IPS-18a (cell line): Measurements from ENCODE around the gene COL26A1.

ENCODE experiments used
- H3K27ac ChIP-seq: one replicate; pipeline ENCODE4 v1.5.1; 2013; ENCODE audit warnings: low read length
- H3K27me3 ChIP-seq: one replicate; pipeline ENCODE4 v1.6.1; 2013; ENCODE audit warnings: mild to moderate bottlenecking, low read length; ENCODE audit not compliant: control insufficient read depth, insufficient read depth
- H3K36me3 ChIP-seq: one replicate; pipeline ENCODE4 v1.6.1; 2013; ENCODE audit warnings: low read depth, low read length; ENCODE audit not compliant: control insufficient read depth
- H3K4me1 ChIP-seq: one replicate; pipeline ENCODE4 v1.6.1; 2013; ENCODE audit warnings: low read depth, low read length; ENCODE audit not compliant: control insufficient read depth
- H3K4me3 ChIP-seq: one replicate; pipeline ENCODE4 v1.5.1; 2013; ENCODE audit warnings: low read length
- H3K9ac ChIP-seq: one replicate; pipeline ENCODE4 v1.6.1; 2013; ENCODE audit warnings: mild to moderate bottlenecking, low read length, moderate library complexity
- H3K9me3 ChIP-seq: one replicate; pipeline ENCODE4 v1.6.1; 2013; ENCODE audit warnings: low read depth, low read length; ENCODE audit not compliant: control insufficient read depth

Gene COL26A1

GRCh38 chr7:101591504-101591903 lies 228.8 kb downstream of the COL26A1 start:
- H3K4me3 ChIP-seq: no peak overlapping the region
- H3K9ac ChIP-seq: no peak overlapping the region
- no peaks in the 10 kb centered on the region for H3K27me3 ChIP-seq
- H3K36me3 ChIP-seq: no peaks in the 10 kb centered on the region
- H3K27ac ChIP-seq: no peak overlapping the region
- H3K9me3 ChIP-seq: no peaks in the 10 kb centered on the region
- H3K4me1 ChIP-seq: no peaks in the 10 kb centered on the region

DNA sequence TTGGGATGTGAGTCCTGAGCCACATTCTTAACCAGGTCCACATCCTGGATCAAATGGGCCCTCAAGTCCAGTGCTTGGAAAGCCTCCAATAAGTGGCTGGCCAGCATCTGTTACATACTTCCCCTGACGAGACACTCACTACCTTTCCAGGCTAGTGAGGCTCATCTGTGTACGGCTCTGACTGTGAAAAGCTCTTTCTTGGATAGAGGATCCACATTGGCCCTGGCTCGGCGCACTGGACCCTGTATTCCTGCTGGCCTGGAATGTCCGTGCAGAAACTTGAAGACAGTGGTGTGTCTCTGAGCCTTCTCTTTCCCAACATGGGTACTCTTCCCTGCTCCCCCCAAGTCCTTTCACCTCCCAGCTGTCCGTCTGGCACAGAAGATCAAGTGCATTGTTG lies 230.9 kb downstream of the COL26A1 start:
- H3K36me3 ChIP-seq: no peaks in the 10 kb centered on the region
- H3K27ac ChIP-seq: no peak overlapping the region
- H3K4me1 ChIP-seq: no peaks in the 10 kb centered on the region
- H3K27me3 ChIP-seq: no peaks in the 10 kb centered on the region
- H3K9ac ChIP-seq: no peak overlapping the region
- no peaks in the 10 kb centered on the region for H3K9me3 ChIP-seq
- H3K4me3 ChIP-seq: no peak overlapping the region

DNA sequence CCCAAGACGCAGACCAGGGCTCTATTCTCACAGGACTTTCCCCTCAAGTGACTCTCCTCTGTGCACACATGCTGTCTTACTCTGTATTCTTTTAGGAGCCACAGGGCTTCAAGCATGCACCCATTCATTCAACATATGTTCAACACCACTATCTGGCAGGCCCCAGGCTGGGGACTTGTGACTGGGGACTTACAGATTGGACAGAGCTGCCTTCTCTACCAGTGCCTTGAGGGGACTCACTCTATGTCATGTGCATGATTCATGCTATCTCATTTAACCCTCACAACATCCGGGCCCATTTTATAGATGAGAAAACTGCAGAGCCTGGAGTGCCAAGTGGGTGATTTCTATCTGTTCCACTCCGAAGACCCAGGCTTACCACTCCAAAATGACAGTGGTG lies 232.1 kb downstream of the COL26A1 start:
- Histone ChIP-seq H3K4me1 (no peaks in the 10 kb centered on the region), H3K27me3 (no peaks in the 10 kb centered on the region), H3K27ac (no peak overlapping the region), H3K4me3 (no peak overlapping the region), H3K36me3 (no peaks in the 10 kb centered on the region), H3K9ac (no peak overlapping the region), H3K9me3 (no peaks in the 10 kb centered on the region)

DNA sequence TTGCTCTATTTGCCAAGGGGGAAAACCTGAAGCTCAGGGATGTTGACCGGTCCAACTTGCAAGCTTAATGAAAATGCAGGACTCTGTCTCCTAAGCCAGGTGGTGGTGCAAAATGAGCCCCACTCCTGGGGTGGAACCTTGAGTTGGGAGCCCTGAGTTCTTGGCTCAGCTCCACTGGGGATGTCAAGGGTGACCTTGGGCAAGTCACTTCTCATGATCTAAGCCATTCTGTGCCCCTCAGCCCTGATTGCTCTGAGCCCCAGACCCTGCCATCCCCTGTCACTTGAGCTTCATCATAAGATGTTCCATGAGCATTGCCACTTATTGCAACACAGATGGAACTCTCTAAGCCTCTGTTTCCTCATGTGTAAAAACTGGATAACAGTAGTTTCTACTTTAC lies 232.6 kb downstream of the COL26A1 start:
- H3K9ac ChIP-seq: no peak overlapping the region
- H3K36me3 ChIP-seq: no peaks in the 10 kb centered on the region
- no peaks in the 10 kb centered on the region for H3K9me3 ChIP-seq
- no peaks in the 10 kb centered on the region for H3K4me1 ChIP-seq
- no peak overlapping the region for H3K4me3 ChIP-seq
- no peaks in the 10 kb centered on the region for H3K27me3 ChIP-seq
- no peak overlapping the region for H3K27ac ChIP-seq

DNA sequence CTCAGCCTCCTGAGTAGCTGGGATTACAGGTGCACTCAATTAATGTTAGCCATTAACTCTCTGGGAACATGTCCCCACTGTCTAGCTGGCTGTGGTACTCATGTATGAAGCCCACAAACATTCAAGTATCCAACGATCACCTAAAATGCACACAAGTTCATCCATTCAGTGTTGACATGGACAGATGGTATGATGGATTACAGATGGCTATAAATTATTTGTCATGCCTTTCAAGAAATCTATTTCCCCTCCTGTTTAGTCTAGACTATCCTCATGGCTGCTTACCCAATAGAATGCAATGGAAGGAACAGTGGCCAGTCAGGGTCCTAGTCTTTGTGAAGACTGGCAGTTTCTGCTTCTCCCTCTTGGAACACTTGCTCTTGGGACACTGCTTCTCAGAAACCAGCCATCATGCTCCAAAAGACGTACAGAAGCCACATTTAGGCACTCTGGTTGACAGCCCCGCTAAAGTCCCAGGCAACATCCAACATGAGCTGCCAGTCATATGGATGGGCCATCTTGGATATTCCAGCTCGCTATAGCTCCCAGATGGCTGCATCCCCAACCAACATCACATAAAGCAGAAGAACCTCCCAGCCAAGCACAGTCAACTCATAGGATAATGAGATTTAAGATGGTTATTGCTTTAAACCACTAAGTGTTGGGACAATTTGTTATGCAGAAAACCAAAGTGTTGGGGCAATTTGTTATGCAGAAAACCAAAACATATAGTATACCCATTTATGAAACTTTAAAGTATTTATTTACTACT lies 233.3 kb downstream of the COL26A1 start:
- H3K9me3 ChIP-seq: no peaks in the 10 kb centered on the region
- H3K9ac ChIP-seq: no peak overlapping the region
- H3K36me3 ChIP-seq: no peaks in the 10 kb centered on the region
- no peaks in the 10 kb centered on the region for H3K27me3 ChIP-seq
- H3K27ac ChIP-seq: no peak overlapping the region
- no peaks in the 10 kb centered on the region for H3K4me1 ChIP-seq
- H3K4me3 ChIP-seq: no peak overlapping the region

DNA sequence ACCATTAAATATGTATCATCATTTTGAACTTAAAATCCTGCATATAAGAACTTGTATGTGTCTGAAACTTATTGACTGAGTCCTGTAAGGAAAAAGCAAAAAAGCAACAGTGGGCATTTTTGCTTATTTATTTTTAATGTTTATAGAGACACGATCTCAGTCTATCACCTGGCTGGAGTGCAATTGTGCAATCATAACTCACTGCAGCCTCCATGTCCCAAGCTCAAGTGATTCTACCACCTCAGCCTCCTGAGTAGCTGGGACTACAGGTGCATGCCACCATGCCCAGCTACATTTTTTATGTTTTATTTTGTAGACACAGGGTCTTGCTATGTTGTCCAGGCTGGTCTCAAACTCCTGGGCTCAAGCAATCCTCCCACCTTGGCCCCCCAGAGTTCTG lies 234.2 kb downstream of the COL26A1 start:
- no peaks in the 10 kb centered on the region for H3K9me3 ChIP-seq
- no peak overlapping the region for H3K4me3 ChIP-seq
- H3K36me3 ChIP-seq: no peaks in the 10 kb centered on the region
- H3K27ac ChIP-seq: no peak overlapping the region
- H3K27me3 ChIP-seq: peaks cover under 1% of the 10 kb centered on the region
- no peaks in the 10 kb centered on the region for H3K4me1 ChIP-seq
- H3K9ac ChIP-seq: no peak overlapping the region

- no peak overlapping the region for H3K27ac ChIP-seq
- no peaks in the 10 kb centered on the region for H3K36me3 ChIP-seq
- H3K4me3 ChIP-seq: no peak overlapping the region
- H3K9me3 ChIP-seq: no peaks in the 10 kb centered on the region
- H3K27me3 ChIP-seq: peaks cover 4% of the 10 kb centered on the region
- H3K4me1 ChIP-seq: no peaks in the 10 kb centered on the region
- H3K9ac ChIP-seq: no peak overlapping the region
These were observed 235.3 kb downstream of the COL26A1 start for GRCh38 chr7:101597941-101598340.

- Histone ChIP-seq H3K27me3 (peaks cover 4% of the 10 kb centered on the region), H3K4me1 (no peaks in the 10 kb centered on the region), H3K27ac (no peak overlapping the region), H3K9me3 (no peaks in the 10 kb centered on the region), H3K4me3 (no peak overlapping the region), H3K9ac (no peak overlapping the region), H3K36me3 (no peaks in the 10 kb centered on the region)
These were observed 235.8 kb downstream of the COL26A1 start for GRCh38 chr7:101598422-101598985.

GRCh38 chr7:101598986-101599771 lies 236.5 kb downstream of the COL26A1 start:
- Histone ChIP-seq H3K4me1 (no peaks in the 10 kb centered on the region), H3K9ac (no peak overlapping the region), H3K36me3 (no peaks in the 10 kb centered on the region), H3K4me3 (no peak overlapping the region), H3K9me3 (no peaks in the 10 kb centered on the region), H3K27me3 (peaks cover 4% of the 10 kb centered on the region), H3K27ac (no peak overlapping the region)

- Histone ChIP-seq H3K9me3 (no peaks in the 10 kb centered on the region), H3K36me3 (no peaks in the 10 kb centered on the region), H3K27ac (no peak overlapping the region), H3K9ac (no peak overlapping the region), H3K4me3 (no peak overlapping the region), H3K4me1 (no peaks in the 10 kb centered on the region), H3K27me3 (peaks cover 4% of the 10 kb centered on the region)
These were observed 237.1 kb downstream of the COL26A1 start for GRCh38 chr7:101599787-101600186.

DNA sequence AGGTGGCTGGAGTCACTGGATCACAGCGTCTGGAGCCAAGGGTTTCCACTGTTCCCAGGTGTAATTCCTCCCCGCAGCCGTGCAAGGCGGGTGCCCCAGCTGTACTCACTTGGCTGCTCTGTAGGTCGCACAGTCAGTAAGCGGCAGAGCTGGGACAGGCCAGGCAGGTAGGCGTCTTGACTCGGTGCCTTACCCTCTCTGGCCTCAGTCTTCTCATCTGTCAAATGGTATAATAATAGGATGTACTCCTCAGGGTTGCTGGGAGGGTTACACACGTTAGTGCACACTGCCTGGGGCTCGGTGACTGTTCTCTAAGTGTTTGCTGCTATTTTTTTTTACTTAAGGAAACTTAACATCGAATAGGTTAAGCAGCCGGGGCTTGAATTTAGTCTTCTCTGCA lies 239.4 kb downstream of the COL26A1 start:
- H3K27me3 ChIP-seq: peaks cover 4% of the 10 kb centered on the region

More for the DNA sequence above, 239.4 kb downstream of the COL26A1 start:
- Histone ChIP-seq H3K4me1 (no peaks in the 10 kb centered on the region), H3K9ac (no peak overlapping the region), H3K27ac (no peak overlapping the region), H3K36me3 (no peaks in the 10 kb centered on the region), H3K4me3 (no peak overlapping the region), H3K9me3 (no peaks in the 10 kb centered on the region)
